NCI-H460 (cell line): Measurements from ENCODE around the gene XCL1. TPM values are rescaled to one million over a fixed set of nuclear protein-coding genes. Genes with fewer than 3 reads are reported as not detected.

ENCODE experiments used
- DNase-seq: peaks from one replicate; pipeline ENCODE4 v3.0.0-alpha.2; 2016; ENCODE audit warnings: low read depth; ENCODE audit errors: extremely low read depth
- total RNA-seq: library from RNA; depleted of rRNA; stranded (reverse); fragments of >200 nt; shearing (Covaris generic); gene quantifications from 2 replicates; pipeline ENCODE4 v1.2.3, GENCODE V29; 2014

Gene XCL1
- total RNA-seq, 1 experiment from 2014 or later = not detected

- DNase-seq = peak; percentile 72
These were observed 27.2 kb downstream of the XCL1 start for GRCh38 chr1:168603501-168604110.

GRCh38 chr1:168605443-168605842 lies 29.0 kb downstream of the XCL1 start:
- no peak for DNase-seq

GRCh38 chr1:168606096-168606495 lies 29.7 kb downstream of the XCL1 start:
- no peak for DNase-seq

GRCh38 chr1:168607872-168608428 lies 31.5 kb downstream of the XCL1 start:
- DNase-seq = no peak

- no peak for DNase-seq
These were observed 32.7 kb downstream of the XCL1 start for GRCh38 chr1:168608796-168609715.

GRCh38 chr1:168609741-168610510 lies 33.5 kb downstream of the XCL1 start:
- no peak for DNase-seq

GRCh38 chr1:168613038-168613451 lies 36.6 kb downstream of the XCL1 start:
- no peak for DNase-seq

GRCh38 chr1:168613691-168614231 lies 37.4 kb downstream of the XCL1 start:
- no peak for DNase-seq

- DNase-seq = no peak
These were observed 37.8 kb downstream of the XCL1 start for GRCh38 chr1:168614235-168614634.

GRCh38 chr1:168615965-168616364 lies 39.6 kb downstream of the XCL1 start:
- DNase-seq = no peak

- no peak for DNase-seq
These were observed 41.8 kb downstream of the XCL1 start for GRCh38 chr1:168617974-168618750.

- no peak for DNase-seq
These were observed 42.5 kb downstream of the XCL1 start for GRCh38 chr1:168618886-168619285.

GRCh38 chr1:168621356-168621755 lies 45.0 kb downstream of the XCL1 start:
- no peak for DNase-seq

GRCh38 chr1:168623003-168623828 lies 46.8 kb downstream of the XCL1 start:
- DNase-seq = no peak

- DNase-seq = no peak
These were observed 47.4 kb downstream of the XCL1 start for GRCh38 chr1:168623831-168624230.

GRCh38 chr1:168626326-168626725 lies 49.9 kb downstream of the XCL1 start:
- DNase-seq = no peak

- DNase-seq = no peak
These were observed 51.0 kb downstream of the XCL1 start for GRCh38 chr1:168627370-168627769.

- DNase-seq = no peak
These were observed 52.4 kb downstream of the XCL1 start for GRCh38 chr1:168628807-168629206.

GRCh38 chr1:168629466-168629865 lies 53.1 kb downstream of the XCL1 start:
- no peak for DNase-seq
